SK-MEL-5 (cell line): Measurements from ENCODE around the gene GNL3L. TPM values are rescaled to one million over a fixed set of nuclear protein-coding genes. Genes with fewer than 3 reads are reported as not detected.
"Not testable (repeated sequence)": the region's sequence is repeated elsewhere in the genome, so short reads cannot be mapped to it uniquely, and the experiment has no call there.

Experiments used
- DNase-seq: peaks from one replicate; pipeline ENCODE4 v3.0.0-alpha.2; 2016; ENCODE audit warnings: low read depth, low spot score
- in situ Hi-C: cut with HindIII; loops from 2 replicates; pipeline ENCODE4 v1.10.0; 2016; ENCODE audit warnings: low sequenced_read_pairs, high pct_unique_total_duplicates, low pct_unique_long_range_greater_than_20kb
- total RNA-seq: library from RNA; depleted of rRNA; stranded (reverse); fragments of >200 nt; shearing (Covaris generic); gene quantifications from 2 replicates; pipeline ENCODE4 v1.2.3, GENCODE V29; 2014; rRNA removed

The GNL3L gene
- total RNA-seq, 1 experiment from 2014 or later: 40.9 TPM

DNA sequence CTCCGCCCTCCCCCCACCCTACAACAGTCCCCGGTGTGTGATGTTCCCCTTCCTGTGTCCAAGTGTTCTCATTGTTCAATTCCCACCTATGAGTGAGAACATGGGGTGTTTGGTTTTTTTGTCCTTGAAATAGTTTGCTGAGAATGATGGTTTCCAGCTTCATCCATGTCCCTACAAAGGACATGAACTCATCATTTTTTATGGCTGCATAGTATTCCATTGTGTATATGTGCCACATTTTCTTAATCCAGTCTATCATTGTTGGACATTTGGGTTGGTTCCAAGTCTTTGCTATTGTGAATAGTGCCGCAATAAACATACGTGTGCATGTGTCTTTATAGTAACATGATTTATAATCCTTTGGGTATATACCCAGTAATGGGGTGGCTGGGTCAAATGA, 12.2 kb downstream of the GNL3L start:
- in situ Hi-C loops, DNase-seq: not testable (repeated sequence)

DNA sequence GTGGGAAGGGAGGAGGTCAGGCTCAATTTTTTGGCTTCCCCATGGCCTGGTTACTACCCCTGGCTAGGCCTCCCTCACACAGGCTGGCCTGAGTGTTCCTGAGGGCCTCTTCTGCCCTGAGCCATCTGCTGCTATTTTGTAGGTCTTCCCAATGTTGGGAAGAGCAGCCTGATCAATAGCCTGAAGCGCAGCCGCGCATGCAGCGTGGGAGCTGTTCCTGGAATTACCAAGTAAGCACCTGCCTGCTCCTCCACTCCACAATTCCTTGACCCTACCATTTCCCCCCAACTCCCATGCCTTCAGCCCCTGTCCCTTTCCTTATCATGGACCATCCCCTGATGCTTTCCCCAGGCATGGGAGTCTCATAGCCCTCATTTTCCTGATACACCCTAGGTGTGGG, 20.8 kb downstream of the GNL3L start:
- DNase-seq: no peak
- in situ Hi-C loops: no loop called here

DNA sequence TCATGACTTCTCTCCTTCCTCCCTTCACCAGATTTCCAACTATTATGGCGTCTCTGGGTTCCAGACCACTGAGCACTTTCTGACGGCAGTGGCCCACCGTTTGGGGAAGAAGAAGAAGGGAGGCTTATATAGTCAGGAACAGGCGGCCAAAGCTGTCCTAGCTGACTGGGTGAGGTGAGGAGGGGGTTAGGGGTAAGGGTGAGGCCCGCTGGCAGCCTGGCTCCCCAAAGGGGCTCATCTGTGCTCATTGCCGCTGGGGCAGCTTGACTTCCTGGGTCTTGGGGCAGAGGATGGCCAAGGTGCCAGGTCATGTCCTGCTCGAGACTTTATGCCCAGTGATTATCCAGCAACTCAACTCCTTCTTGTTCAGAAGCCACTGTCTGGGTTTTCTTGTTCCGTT, 21.8 kb downstream of the GNL3L start:
- DNase-seq: no peak
- in situ Hi-C loops: no loop called here

DNA sequence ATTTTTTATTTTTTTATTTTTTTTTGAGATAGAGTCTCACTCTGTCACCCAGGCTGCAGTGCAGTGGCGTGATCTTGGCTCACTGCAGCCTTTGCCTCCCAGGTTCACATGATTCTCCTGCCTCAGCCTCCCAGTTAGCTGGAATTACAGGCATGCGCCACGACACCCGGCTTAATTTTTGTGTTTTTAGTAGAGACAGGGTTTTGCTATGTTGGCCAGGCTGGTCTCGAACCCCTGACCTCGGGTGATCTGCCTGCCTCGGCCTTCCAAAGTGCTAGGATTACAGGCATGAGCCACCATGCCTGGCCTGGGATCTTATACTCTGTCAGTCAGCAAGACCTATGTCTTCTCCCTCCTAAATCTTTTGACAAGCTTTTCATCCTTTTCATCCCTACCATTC, 25.0 kb downstream of the GNL3L start:
- DNase-seq, in situ Hi-C loops: not testable (repeated sequence)

DNA sequence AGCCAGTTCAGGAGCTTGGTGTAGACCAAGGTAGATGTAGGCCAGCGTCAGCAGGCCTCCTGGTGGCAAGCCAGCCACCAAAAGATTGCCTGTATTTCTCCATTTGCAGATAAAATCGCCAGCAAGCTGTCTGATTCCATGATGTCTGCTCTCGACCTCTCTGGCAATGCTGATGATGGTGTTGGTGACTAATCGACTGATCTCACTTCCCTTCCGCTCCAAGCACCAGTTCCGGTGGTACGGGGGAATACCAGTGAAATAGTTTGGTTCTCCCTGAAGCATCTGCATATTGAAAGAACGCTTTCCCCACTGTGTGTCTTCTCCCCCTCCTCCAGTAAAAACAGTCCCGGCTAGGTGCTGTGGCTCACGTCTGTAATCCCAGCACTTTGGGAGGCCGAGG, 30.4 kb downstream of the GNL3L start:
- no peak for DNase-seq
- in situ Hi-C loops: no loop called here

DNA sequence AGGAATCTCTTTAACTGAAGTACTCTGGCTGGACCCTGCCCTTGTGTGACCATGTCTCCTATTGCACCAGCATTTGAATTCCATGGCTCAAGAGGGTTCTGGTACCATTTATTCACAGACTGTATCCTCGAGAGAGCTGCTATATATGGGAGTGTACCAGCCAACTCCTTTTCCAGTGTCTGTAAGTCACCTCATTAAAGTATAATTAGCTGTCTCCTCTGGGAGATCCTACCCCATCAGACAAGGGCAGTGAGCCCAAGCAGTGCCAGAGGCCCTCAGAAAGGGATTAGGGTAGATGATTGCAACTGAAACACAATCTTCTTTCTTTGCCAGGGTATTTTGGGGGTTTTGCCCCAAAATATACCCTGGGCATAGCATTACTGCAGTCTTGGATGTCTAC, 31.6 kb downstream of the GNL3L start:
- in situ Hi-C loops: no loop called here
- DNase-seq: no peak

DNA sequence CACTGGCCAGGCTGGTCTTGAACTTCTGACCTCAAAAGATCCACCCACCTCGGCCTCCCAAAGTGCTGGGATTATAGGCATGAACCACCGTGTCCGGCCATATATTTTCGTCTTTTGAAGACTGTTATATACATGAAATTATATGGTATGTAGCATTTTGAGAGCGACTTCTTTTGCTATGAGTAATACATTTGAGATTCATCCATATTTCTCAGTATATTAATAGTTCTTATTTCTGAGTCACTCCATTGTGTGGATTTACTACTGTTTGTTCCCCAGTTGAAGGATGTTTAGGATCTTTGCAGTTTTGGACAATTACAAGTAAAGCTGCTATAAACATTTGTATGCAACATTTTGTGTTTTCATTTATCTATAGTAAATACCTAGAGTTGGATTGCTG, 34.9 kb downstream of the GNL3L start:
- DNase-seq: no peak
- in situ Hi-C loops: no loop called here

DNA sequence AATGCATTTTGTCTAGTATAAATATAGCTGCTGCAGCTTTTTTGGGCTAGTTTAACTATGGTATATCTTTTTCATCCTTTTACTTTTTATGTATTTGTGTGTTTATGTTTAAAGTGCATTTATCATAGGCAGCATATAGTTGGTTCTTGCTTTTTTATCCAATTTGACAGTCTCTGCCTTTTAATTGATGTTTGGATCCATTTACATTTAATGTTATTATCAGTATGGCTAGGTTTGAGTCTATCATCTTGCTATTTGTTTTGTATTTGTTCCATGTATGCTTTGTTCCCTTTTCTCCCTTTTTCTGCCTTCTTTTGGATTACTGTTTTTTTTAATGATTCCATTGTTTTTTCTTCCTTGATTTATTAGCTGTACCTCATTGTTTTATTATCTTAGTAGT, 40.3 kb downstream of the GNL3L start:
- in situ Hi-C loops: no loop called here
- DNase-seq: no peak

DNA sequence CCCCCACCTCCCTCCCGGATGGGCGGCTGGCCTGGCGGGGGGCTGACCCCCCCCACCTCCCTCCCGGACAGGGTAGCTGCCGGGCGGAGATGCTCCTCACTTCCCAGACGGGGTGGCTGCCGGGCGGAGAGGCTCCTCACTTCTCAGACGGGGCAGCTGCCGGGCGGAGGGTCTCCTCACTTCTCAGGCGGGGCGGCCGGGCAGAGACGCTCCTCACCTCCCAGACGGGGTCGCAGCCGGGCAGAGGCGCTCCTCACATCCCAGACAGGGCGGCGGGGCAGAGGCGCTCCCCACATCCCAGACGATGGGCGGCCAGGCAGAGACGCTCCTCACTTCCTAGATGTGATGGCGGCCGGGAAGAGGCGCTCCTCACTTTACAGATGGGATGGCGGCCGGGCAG, 42.6 kb downstream of the GNL3L start:
- in situ Hi-C loops: not testable (repeated sequence)

DNA sequence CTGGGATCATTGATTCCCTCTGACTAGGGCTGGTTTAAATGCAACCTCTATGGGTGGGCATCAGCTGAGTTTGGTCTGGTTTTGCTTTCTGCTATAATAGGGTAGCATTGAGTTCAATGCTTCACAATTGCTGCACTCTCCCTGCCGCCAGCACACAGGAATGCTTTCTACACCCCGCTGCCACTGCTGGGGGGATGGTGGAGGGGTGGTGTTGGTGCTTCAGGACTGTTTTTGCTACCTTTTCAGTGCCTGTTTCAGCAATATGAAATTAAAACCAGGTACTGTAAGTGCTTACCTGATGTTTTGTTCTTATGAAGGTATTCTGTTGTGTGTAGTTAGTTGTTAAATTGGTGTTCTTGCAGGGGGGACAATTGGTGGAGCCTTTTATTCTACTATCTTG, 67.7 kb downstream of the GNL3L start:
- in situ Hi-C loops: no loop called here

More for the DNA sequence above, 42.6 kb downstream of the GNL3L start:
- not testable (repeated sequence) for DNase-seq

DNA sequence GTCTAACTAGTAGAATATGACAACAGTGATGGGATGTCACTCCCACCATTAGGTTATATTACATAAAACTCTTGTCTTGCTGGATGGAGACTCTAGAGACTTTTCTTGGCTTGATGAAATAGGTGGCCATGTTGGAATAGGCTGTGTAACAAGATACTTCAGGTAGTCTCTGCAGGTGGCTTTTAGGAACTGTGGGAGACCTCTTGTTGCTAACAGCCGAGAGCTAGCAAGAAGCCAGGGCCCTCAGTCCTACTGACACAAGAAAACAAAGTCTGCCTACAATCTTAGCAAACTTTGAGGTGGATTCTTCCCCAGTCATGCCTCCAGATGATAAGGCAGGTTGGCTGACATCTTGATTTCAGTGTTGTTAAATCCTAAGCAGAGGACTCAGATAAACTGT, 72.5 kb downstream of the GNL3L start:
- in situ Hi-C loops: no loop called here
- DNase-seq: no peak

More for the DNA sequence above, 67.7 kb downstream of the GNL3L start:
- DNase-seq: no peak

Other genes with a start within 250 kb of the GNL3L start
- 8.6 TPM in 2 replicates for gene WNK3, start 172.2 kb upstream of the GNL3L start, total RNA-seq
- gene TSR2, start 89.8 kb upstream of the GNL3L start, total RNA-seq: 23.4 and 23.7 TPM in 2 replicates
- 6.3 and 7.7 TPM in 2 replicates for gene FGD1, start 34.0 kb upstream of the GNL3L start, total RNA-seq